NCI-H526 treated with DMSO at 0.1 percent for 48 hours (cell line): ENCODE measurements around the gene PRAMEF5.
"Not testable (repeated sequence)": the region's sequence is repeated elsewhere in the genome, so short reads cannot be mapped to it uniquely, and the experiment has no call there.

Experiments used
- DNase-seq: peaks from one replicate; lab custom pipeline; 2025; lab: John Stamatoyannopoulos, UW

The PRAMEF5 gene

GRCh38 chr1:13253898-13254297, at the start of gene PRAMEF5:
Gene PRAMEF5, plus strand, starts transcription at chr1:13254198. Its CDS starts 5,071 bp downstream, at chr1:13259269.
- DNase-seq: not testable (repeated sequence)

- DNase-seq: not testable (repeated sequence)
Measured at GRCh38 chr1:13208712-13209111, 45.3 kb upstream of the PRAMEF5 start.

- DNase-seq: not testable (repeated sequence)
Measured at GRCh38 chr1:13216619-13217018, 37.4 kb upstream of the PRAMEF5 start.

- not testable (repeated sequence) for DNase-seq
Measured at GRCh38 chr1:13219203-13219602, 34.8 kb upstream of the PRAMEF5 start.

- not testable (repeated sequence) for DNase-seq
Measured at GRCh38 chr1:13222788-13223187, 31.2 kb upstream of the PRAMEF5 start.

- no peak for DNase-seq
Measured at GRCh38 chr1:13224480-13225060, 29.4 kb upstream of the PRAMEF5 start.

- not testable (repeated sequence) for DNase-seq
Measured at GRCh38 chr1:13225675-13226204, 28.3 kb upstream of the PRAMEF5 start, which contains the start of gene PRAMEF18. Gene PRAMEF18, minus strand, starts transcription at chr1:13226154. Its CDS starts 48 bp downstream, at chr1:13226106.

- DNase-seq: not testable (repeated sequence)
Measured at GRCh38 chr1:13227271-13228055, 26.5 kb upstream of the PRAMEF5 start.

GRCh38 chr1:13228343-13228781, 25.6 kb upstream of the PRAMEF5 start:
- no peak for DNase-seq

GRCh38 chr1:13230096-13230495, 23.9 kb upstream of the PRAMEF5 start:
- not testable (repeated sequence) for DNase-seq

- DNase-seq: not testable (repeated sequence)
Measured at GRCh38 chr1:13230601-13231000, 23.4 kb upstream of the PRAMEF5 start.

GRCh38 chr1:13231061-13231750, 22.8 kb upstream of the PRAMEF5 start:
- not testable (repeated sequence) for DNase-seq

- not testable (repeated sequence) for DNase-seq
Measured at GRCh38 chr1:13232056-13232455, 21.9 kb upstream of the PRAMEF5 start.

- DNase-seq: not testable (repeated sequence)
Measured at GRCh38 chr1:13234057-13234456, 19.9 kb upstream of the PRAMEF5 start.

- not testable (repeated sequence) for DNase-seq
Measured at GRCh38 chr1:13237572-13237971, 16.4 kb upstream of the PRAMEF5 start.

GRCh38 chr1:13239633-13240032, 14.4 kb upstream of the PRAMEF5 start:
- DNase-seq: not testable (repeated sequence)

GRCh38 chr1:13243536-13244263, 10.3 kb upstream of the PRAMEF5 start:
- not testable (repeated sequence) for DNase-seq

GRCh38 chr1:13245841-13246553, 8.0 kb upstream of the PRAMEF5 start:
- DNase-seq: not testable (repeated sequence)

GRCh38 chr1:13246554-13246871, 7.5 kb upstream of the PRAMEF5 start:
- not testable (repeated sequence) for DNase-seq

- DNase-seq: not testable (repeated sequence)
Measured at GRCh38 chr1:13247122-13247521, 6.9 kb upstream of the PRAMEF5 start.

- not testable (repeated sequence) for DNase-seq
Measured at GRCh38 chr1:13265124-13265523, 11.1 kb downstream of the PRAMEF5 start.
